ENCODE results near the gene C2orf92.

- TF ChIP-seq POLR2AphosphoS5 (IDR thresholded peaks at IDR 0.05; ENCODE audit: low read depth, low read length) (no peak), TCF7L2 (IDR thresholded peaks at IDR 0.05; ENCODE audit: low read depth, low read length) (no peak)
- TF ChIP-seq, protein P1, sequence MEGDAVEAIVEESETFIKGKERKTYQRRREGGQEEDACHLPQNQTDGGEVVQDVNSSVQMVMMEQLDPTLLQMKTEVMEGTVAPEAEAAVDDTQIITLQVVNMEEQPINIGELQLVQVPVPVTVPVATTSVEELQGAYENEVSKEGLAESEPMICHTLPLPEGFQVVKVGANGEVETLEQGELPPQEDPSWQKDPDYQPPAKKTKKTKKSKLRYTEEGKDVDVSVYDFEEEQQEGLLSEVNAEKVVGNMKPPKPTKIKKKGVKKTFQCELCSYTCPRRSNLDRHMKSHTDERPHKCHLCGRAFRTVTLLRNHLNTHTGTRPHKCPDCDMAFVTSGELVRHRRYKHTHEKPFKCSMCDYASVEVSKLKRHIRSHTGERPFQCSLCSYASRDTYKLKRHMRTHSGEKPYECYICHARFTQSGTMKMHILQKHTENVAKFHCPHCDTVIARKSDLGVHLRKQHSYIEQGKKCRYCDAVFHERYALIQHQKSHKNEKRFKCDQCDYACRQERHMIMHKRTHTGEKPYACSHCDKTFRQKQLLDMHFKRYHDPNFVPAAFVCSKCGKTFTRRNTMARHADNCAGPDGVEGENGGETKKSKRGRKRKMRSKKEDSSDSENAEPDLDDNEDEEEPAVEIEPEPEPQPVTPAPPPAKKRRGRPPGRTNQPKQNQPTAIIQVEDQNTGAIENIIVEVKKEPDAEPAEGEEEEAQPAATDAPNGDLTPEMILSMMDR (IDR thresholded peaks at IDR 0.05) = no peak
Measured at GRCh38 chr2:97669448-97669847, at the start of gene C2orf92.
